HepG2 (cell line): ENCODE measurements around the gene ALK.

Source experiments
- HDAC2 ChIP-seq: sonication (generic); formaldehyde crosslinking; IDR thresholded peaks from 2 replicates; pipeline ENCODE4 v1.4.0; 2020; ENCODE audit warnings: missing genetic modification reagents
- HNF4A ChIP-seq: sonication (generic); formaldehyde crosslinking; IDR thresholded peaks from 2 replicates; pipeline ENCODE4 v1.4.0; 2020; ENCODE audit warnings: missing genetic modification reagents
- NR2F2 ChIP-seq: IDR thresholded peaks from 2 replicates; pipeline ENCODE4 v1.6.1; 2012; ENCODE audit warnings: low read depth, inconsistent platforms, borderline replicate concordance
- POLR2A ChIP-seq, 2 experiments: IDR thresholded peaks; 2 replicates each; pipeline ENCODE4 v1.6.1; 2011; ENCODE audit warnings: low read depth in 2 of 2, low read length in 2 of 2, mild to moderate bottlenecking in 1 of 2, moderate library complexity in 1 of 2; ENCODE audit not compliant: insufficient read depth in 1 of 2
- POLR2AphosphoS5 ChIP-seq: IDR thresholded peaks from 2 replicates; pipeline ENCODE4 v1.6.1; 2012; ENCODE audit warnings: low read depth, low read length
- ZNF652 ChIP-seq: IDR thresholded peaks from 2 replicates; pipeline ENCODE4 v1.6.1; 2016; ENCODE audit warnings: low read depth, borderline replicate concordance
- TF ChIP-seq, protein P1 (sequence below): sonication (generic); formaldehyde crosslinking; IDR thresholded peaks from 2 replicates; pipeline ENCODE4 v1.5.0; 2020; ENCODE audit warnings: mild to moderate bottlenecking, missing genetic modification reagents, moderate library complexity

DNA sequence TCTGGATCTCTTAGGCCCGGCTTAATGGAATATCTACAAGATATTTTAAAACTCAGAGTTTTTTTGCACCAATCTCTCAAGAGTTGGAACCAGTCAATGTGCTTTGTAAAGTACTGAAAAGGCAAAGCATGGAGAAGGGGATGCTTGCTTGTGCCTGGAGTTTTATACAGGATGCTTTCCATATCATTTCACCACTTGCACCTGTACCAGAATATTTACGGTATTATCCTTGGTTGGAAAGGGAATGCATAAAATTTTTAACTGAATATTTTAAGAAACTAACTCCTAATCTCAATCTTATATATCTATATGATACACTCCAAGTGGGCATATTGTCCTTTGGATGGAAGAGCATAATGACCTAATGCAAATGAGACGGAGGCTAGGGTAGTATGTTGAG, 487.5 kb downstream of the ALK start:
- no peak for TF ChIP-seq HDAC2 (CRISPR knock-in tag)
- TF ChIP-seq ZNF652 (CRISPR knock-in tag): no peak
- no peak for TF ChIP-seq HNF4A (CRISPR knock-in tag)
- TF ChIP-seq POLR2A (IDR thresholded peaks at IDR 0.05; ENCODE audit: insufficient read depth in 1 of 2, low read depth in 2 of 2, low read length in 2 of 2): no peak
- TF ChIP-seq, protein P1, sequence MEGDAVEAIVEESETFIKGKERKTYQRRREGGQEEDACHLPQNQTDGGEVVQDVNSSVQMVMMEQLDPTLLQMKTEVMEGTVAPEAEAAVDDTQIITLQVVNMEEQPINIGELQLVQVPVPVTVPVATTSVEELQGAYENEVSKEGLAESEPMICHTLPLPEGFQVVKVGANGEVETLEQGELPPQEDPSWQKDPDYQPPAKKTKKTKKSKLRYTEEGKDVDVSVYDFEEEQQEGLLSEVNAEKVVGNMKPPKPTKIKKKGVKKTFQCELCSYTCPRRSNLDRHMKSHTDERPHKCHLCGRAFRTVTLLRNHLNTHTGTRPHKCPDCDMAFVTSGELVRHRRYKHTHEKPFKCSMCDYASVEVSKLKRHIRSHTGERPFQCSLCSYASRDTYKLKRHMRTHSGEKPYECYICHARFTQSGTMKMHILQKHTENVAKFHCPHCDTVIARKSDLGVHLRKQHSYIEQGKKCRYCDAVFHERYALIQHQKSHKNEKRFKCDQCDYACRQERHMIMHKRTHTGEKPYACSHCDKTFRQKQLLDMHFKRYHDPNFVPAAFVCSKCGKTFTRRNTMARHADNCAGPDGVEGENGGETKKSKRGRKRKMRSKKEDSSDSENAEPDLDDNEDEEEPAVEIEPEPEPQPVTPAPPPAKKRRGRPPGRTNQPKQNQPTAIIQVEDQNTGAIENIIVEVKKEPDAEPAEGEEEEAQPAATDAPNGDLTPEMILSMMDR (CRISPR knock-in tag): no peak
- no peak for TF ChIP-seq POLR2AphosphoS5
- TF ChIP-seq NR2F2: no peak
